Transverse colon (tissue), 4 donors: ENCODE measurements around the gene SPAG4. TPM values are rescaled to one million over a fixed set of nuclear protein-coding genes. Genes with fewer than 3 reads are reported as not detected.

Experiments
- DNase-seq: peaks from one replicate; pipeline ENCODE4 v3.0.0-alpha.2; 2019
- H3K27ac ChIP-seq, 4 donors: fragments of 200-600 bp; sonication (generic); 2 replicates each; pipeline ENCODE4 v1.5.1; 2016 to 2018; ENCODE audit warnings: inconsistent platforms in 4 of 4
- H3K27me3 ChIP-seq: fragments of 200-600 bp; sonication (generic); 2 replicates; pipeline ENCODE4 v1.5.1; 2017; ENCODE audit warnings: inconsistent platforms
- H3K36me3 ChIP-seq, 4 donors: fragments of 200-600 bp; sonication (generic); 2 replicates each; pipeline ENCODE4 v1.5.1; 2017 to 2019; ENCODE audit warnings: inconsistent platforms in 4 of 4
- H3K4me1 ChIP-seq, 4 donors: fragments of 200-600 bp; sonication (generic); 2 replicates each; pipeline ENCODE4 v1.5.1; 2017 to 2020; ENCODE audit warnings: inconsistent platforms in 4 of 4
- H3K4me3 ChIP-seq, 4 donors: fragments of 200-600 bp; sonication (generic); 1 replicate in 1 of 4; 2 replicates in 3 of 4; pipeline versions ENCODE4 v1.5.1 to v1.6.1; 2017 to 2019; ENCODE audit warnings: inconsistent platforms in 4 of 4
- H3K9me3 ChIP-seq, 2 donors: fragments of 200-600 bp; sonication (generic); 2 replicates each; pipeline ENCODE4 v1.5.1; 2017 to 2019; ENCODE audit warnings: inconsistent platforms in 2 of 2
- EP300 ChIP-seq: sonication (generic); formaldehyde crosslinking; IDR thresholded peaks from one replicate; pipeline ENCODE4 v1.6.1; 2017; ENCODE audit warnings: antibody characterized with exemption, low read depth
- POLR2A ChIP-seq: fragments of 450-650 bp; IDR thresholded peaks from one replicate; pipeline ENCODE4 v1.6.1; 2016; ENCODE audit warnings: antibody characterized with exemption, mild to moderate bottlenecking, moderate library complexity
- POLR2AphosphoS5 ChIP-seq, 3 donors: sonication (generic); formaldehyde crosslinking; IDR thresholded peaks; one replicate each; pipeline ENCODE4 v1.6.1; 2016; ENCODE audit warnings: antibody characterized with exemption in 3 of 3
- WGBS, 2 donors: methylation state at CpG; one replicate each; pipeline ENCODE4 v1.1.5; 2018; ENCODE audit warnings: low coverage in 1 of 2; 5-methylcytosine and 5-hydroxymethylcytosine counted together
- in situ Hi-C, 4 donors: fragments of 200-750 bp; cut with MboI; loops; one replicate each; pipeline versions ENCODE4 v1.15.0 to v1.15.1; 2017; ENCODE audit warnings: low sequenced_read_pairs in 3 of 4, low pct_ligation_motif_present in 1 of 4, low pct_unique_long_range_greater_than_20kb in 1 of 4
- intact Hi-C: fragments of 100-400 bp; cut with DNase I; formaldehyde crosslinking; loops from one replicate; pipeline ENCODE4 v1.15.1; 2023; ENCODE audit warnings: low total_unique reads
- total RNA-seq, 4 donors: library from RNA; depleted of rRNA; stranded (reverse); fragments of >200 nt; gene quantifications; one replicate each; pipeline ENCODE4 v1.1.0, GENCODE V29; 2016
- TF ChIP-seq, protein P1 (sequence below), 5 experiments: fragments of 200-600 bp in 3 of 5; fragments of 450-650 bp in 2 of 5; sonication (generic) in 3 of 5; IDR thresholded peaks; 1 replicate in 2 of 5; 2 replicates in 3 of 5; pipeline ENCODE4 v1.5.1; 2016 to 2017; ENCODE audit warnings: antibody characterized with exemption in 5 of 5, inconsistent platforms in 3 of 5, mild to moderate bottlenecking in 2 of 5, moderate library complexity in 1 of 5

Gene SPAG4
- total RNA-seq, 4 donors from 2014 or later, result 3.3 to 17.5 TPM; not detected in 2

DNA sequence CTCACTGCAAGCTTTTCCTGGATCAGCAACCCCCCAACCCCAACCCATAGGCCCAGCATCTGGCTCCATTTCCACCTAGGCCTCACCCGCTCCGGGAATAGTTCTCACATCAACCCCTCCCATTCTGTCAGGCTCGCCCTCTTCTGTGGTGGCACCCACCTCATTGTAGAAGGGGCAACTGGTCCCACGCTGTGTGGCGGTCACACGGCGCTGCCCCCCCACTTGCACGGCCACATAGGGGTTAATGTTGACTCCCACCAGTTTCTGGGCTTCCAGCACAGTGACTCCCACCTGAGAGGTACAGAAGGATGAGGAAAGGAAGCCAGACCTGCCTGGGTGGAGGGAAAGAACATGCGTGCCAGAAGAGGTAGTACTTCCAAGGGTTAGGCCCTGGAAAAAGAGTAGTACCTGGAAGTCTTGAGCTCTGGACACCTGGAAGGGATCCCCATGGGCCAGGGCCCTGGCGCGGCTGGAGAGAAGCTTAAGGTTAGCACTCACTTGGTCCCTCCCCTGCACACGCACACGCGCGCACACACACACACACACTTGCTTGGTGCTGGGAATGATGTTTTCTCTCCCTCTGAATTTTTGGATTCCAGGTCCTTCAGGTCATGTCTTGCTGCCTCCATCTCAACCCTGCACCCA is 12.7 kb upstream of the SPAG4 start:
- no peak for DNase-seq
- H3K27ac ChIP-seq, result no peak overlapping the region
- H3K27me3 ChIP-seq, result peaks cover 19% of the 10 kb centered on the region
- H3K4me3 ChIP-seq, result no peak overlapping the region
- intact Hi-C loops, result loop anchor here (10.0 kb wide), 1 partner anchor 92 kb away; the partner anchor contains the start of genes NFS1 and ROMO1
- WGBS, 2 donors, result 97 to 100% methylated on average over 2 to 15 of the region's 15 CpGs
- peaks cover 7 to 18% (median 15%) of the 10 kb centered on the region in 4 donors for H3K4me1 ChIP-seq
- no peaks in the 10 kb centered on the region for H3K36me3 ChIP-seq
- TF ChIP-seq POLR2A (no peak), EP300 (no peak), POLR2AphosphoS5 (IDR thresholded peaks at IDR 0.05) (no peak)
- TF ChIP-seq, protein P1, sequence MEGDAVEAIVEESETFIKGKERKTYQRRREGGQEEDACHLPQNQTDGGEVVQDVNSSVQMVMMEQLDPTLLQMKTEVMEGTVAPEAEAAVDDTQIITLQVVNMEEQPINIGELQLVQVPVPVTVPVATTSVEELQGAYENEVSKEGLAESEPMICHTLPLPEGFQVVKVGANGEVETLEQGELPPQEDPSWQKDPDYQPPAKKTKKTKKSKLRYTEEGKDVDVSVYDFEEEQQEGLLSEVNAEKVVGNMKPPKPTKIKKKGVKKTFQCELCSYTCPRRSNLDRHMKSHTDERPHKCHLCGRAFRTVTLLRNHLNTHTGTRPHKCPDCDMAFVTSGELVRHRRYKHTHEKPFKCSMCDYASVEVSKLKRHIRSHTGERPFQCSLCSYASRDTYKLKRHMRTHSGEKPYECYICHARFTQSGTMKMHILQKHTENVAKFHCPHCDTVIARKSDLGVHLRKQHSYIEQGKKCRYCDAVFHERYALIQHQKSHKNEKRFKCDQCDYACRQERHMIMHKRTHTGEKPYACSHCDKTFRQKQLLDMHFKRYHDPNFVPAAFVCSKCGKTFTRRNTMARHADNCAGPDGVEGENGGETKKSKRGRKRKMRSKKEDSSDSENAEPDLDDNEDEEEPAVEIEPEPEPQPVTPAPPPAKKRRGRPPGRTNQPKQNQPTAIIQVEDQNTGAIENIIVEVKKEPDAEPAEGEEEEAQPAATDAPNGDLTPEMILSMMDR (IDR thresholded peaks at IDR 0.05), result no peak
- in situ Hi-C loops, result no loop called here
- no peaks in the 10 kb centered on the region for H3K9me3 ChIP-seq

DNA sequence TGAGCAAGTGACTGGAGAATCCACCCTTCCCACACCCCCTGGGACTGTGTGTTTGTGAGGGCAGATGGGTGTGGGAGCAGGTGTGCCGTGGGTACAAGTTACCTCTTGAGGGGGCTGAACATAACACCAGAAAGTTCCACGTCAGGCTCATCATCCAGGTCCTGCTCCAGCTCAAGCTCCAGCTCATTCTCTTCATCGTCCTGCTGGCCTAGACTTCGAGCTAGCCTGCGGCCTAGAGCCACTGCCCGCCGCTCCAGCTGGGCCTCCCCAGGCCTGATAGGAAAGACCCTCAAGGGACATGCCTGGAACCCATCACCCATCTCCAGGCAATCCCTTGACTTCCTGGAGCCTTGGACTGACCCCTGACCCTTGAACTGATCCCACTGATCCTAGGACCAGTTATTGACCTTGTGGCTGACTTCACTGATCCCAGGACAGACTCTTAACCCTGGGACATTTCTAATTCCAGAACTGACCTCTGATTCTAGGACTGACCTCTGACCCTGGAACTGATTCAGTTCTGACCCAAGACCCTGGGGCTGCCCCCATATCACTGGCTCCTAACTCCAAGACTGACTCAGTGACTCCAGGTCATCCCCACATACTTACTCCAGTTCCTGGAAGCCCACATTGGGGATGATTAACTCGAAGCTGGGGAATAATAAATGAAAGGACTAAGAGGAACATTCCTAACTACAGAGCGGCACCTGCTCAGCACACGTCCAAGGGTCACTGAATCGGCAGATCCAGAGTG is 11.8 kb upstream of the SPAG4 start:
- peaks cover 7 to 18% (median 15%) of the 10 kb centered on the region in 4 donors for H3K4me1 ChIP-seq
- in situ Hi-C loops, result no loop called here
- no peaks in the 10 kb centered on the region for H3K36me3 ChIP-seq
- WGBS, 2 donors, result 71% methylated on average over 11 of the region's 11 CpGs; no CpG with 5 or more reads in 1 of the 2 donors
- peak overlapping the region in 2 of 4 donors; percentile 2 to 40 for H3K27ac ChIP-seq
- peaks cover 19% of the 10 kb centered on the region for H3K27me3 ChIP-seq
- intact Hi-C loops, result loop anchor here (10.0 kb wide), 1 partner anchor 91 kb away; the partner anchor contains the start of genes NFS1 and ROMO1
- DNase-seq, result no peak
- TF ChIP-seq, protein P1 (IDR thresholded peaks at IDR 0.05), result no peak
- TF ChIP-seq POLR2A (no peak), POLR2AphosphoS5 (IDR thresholded peaks at IDR 0.05) (no peak), EP300 (no peak)
- no peak overlapping the region for H3K4me3 ChIP-seq
- H3K9me3 ChIP-seq, result no peaks in the 10 kb centered on the region

DNA sequence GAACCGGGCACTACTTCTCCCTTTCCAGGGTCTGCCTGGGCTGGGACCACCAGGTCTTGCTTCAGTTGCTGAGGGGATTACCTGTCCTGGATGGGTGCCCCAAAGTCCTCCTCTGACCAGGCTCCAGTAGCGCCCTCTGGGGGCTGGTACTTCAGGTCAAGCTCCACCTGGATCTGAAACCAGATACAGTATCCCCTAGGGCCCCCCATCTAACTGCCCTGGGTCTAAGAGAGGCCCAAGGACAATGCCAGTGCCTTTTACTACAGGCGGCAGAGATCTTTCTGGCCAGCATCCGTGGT is 11.2 kb upstream of the SPAG4 start:
- peak; percentile 65 for DNase-seq
- H3K27ac ChIP-seq, result peak overlapping the region in 2 of 4 donors; percentile 2 to 40
- H3K9me3 ChIP-seq, result no peaks in the 10 kb centered on the region
- TF ChIP-seq, protein P1 (IDR thresholded peaks at IDR 0.05), result peak; percentile 14 to 40 (median 33)
- TF ChIP-seq POLR2AphosphoS5 (IDR thresholded peaks at IDR 0.05), result no peak
- H3K27me3 ChIP-seq, result peaks cover 19% of the 10 kb centered on the region
- H3K36me3 ChIP-seq, result no peaks in the 10 kb centered on the region
- H3K4me1 ChIP-seq, result peaks cover 7 to 18% (median 15%) of the 10 kb centered on the region in 4 donors
- 48% methylated on average over 4 of the region's 4 CpGs; no CpG with 5 or more reads in 1 of the 2 donors for WGBS, 2 donors
- intact Hi-C loops, result loop anchor here (10.0 kb wide), 1 partner anchor 90 kb away; the partner anchor contains the start of genes NFS1 and ROMO1
- in situ Hi-C loops, result no loop called here
- H3K4me3 ChIP-seq, result no peak overlapping the region

DNA sequence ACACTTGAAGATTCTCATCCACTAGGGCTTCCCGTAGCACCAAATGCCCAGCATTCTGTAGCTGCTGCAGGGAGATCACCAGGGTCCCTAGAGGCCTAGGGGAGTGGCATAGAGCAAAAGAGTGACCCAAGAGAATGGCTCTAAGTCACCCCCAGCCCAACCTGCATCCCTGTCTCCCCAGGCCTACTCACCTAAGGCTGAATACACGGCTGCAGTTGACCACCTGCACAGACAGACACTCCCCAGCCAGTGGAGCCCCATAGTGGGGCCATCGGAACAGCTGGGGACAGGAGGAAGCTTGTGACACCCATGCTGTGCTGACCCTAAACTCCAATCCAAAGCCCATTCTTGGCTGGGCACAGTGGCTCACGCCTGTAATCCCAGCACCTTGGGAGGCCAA is 9.5 kb upstream of the SPAG4 start:
- Histone ChIP-seq H3K36me3 (no peaks in the 10 kb centered on the region), H3K27ac (peak overlapping the region in 2 of 4 donors; percentile 47 to 55), H3K9me3 (no peaks in the 10 kb centered on the region), H3K27me3 (peaks cover 4% of the 10 kb centered on the region), H3K4me1 (peaks cover 2 to 10% (median 10%) of the 10 kb centered on the region in 4 donors), H3K4me3 (no peak overlapping the region)
- DNase-seq, result no peak
- intact Hi-C loops (loop anchor here (10.0 kb wide), 1 partner anchor 89 kb away; the partner anchor contains the start of genes NFS1 and ROMO1), in situ Hi-C loops (no loop called here)
- 89% methylated on average over 4 of the region's 4 CpGs; no CpG with 5 or more reads in 1 of the 2 donors for WGBS, 2 donors
- TF ChIP-seq POLR2AphosphoS5 (IDR thresholded peaks at IDR 0.05) (no peak), EP300 (no peak), POLR2A (no peak)
- TF ChIP-seq, protein P1 (IDR thresholded peaks at IDR 0.05), result no peak
